HG03520 (cell line): ENCODE measurements around the gene MGAT4D.
"Not testable (repeated sequence)": the region's sequence is repeated elsewhere in the genome, so short reads cannot be mapped to it uniquely, and the experiment has no call there.

ENCODE experiments used
- ATAC-seq: cut with Tn5 transposase; IDR thresholded peaks from one replicate; pipeline ENCODE4 v1.9.1; 2021; ENCODE audit warnings: mild to moderate bottlenecking, moderate library complexity; ENCODE audit not compliant: unreplicated experiment

Gene MGAT4D

DNA sequence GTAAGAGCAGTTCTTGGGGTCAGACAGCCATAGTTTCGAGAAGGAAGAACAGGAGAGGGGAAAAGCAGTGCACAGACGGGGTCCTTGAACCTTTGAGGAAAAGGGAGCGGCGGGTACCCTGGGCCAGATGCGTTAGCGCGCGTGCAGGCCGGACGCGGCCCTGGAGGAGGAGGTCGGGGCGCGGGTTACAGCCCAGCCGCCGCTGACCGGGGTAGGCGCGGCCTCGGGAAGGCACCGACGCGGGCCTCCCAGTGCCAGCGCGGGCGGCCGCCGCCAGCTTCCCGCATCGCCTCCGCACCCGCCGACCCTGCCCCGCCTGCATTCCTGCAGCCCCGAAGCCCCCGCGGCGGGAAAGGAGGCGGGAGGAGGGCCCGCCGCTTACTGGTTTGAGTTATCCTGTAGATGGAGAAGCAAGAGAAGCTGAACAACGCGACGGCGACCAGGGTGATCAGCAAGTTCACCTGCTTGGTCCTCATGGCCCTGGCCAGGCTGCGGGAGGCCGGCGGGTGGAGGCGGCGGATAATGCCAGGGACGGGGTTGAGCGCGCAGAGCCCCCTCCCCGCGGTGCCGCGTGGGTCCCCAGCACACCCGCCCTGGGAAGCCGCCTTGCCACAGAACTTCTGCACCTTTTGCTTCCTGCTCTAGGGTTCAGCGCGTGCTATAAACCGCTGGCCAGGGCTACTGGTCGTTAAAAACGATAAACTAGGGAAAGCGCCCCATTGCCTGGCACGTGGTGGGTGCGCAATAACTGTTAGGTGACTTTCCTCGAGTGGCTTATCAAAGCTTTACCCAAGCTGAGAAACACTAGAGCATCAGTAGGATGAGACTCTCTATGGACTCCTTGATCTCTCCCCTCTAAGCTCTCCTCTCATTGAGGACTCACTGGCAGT lies at the start of gene MGAT4D:
MGAT4D (minus strand) TSS at position 547 of the 890 bp plus-strand sequence; CDS start at position 476, 71 bp downstream.
- no peak for ATAC-seq

- no peak for ATAC-seq
These were observed 35.9 kb upstream of the MGAT4D start for GRCh38 chr4:140533951-140534480.

GRCh38 chr4:140529434-140529833 lies 31.3 kb upstream of the MGAT4D start:
- no peak for ATAC-seq

- peak; percentile 100 for ATAC-seq
These were observed 26.0 kb upstream of the MGAT4D start, which contains the start of gene ELMOD2 for GRCh38 chr4:140523857-140524742. ELMOD2 (plus strand) TSS chr4:140524168; CDS start chr4:140525429, 1,261 bp downstream.

GRCh38 chr4:140523370-140523856 lies 25.3 kb upstream of the MGAT4D start:
- peak; percentile 6 for ATAC-seq

- ATAC-seq: no peak
These were observed 17.3 kb upstream of the MGAT4D start for GRCh38 chr4:140515423-140515822.

- ATAC-seq: not testable (repeated sequence)
These were observed 15.7 kb upstream of the MGAT4D start for GRCh38 chr4:140513765-140514164.

GRCh38 chr4:140504261-140504660 lies 6.2 kb upstream of the MGAT4D start:
- no peak for ATAC-seq

DNA sequence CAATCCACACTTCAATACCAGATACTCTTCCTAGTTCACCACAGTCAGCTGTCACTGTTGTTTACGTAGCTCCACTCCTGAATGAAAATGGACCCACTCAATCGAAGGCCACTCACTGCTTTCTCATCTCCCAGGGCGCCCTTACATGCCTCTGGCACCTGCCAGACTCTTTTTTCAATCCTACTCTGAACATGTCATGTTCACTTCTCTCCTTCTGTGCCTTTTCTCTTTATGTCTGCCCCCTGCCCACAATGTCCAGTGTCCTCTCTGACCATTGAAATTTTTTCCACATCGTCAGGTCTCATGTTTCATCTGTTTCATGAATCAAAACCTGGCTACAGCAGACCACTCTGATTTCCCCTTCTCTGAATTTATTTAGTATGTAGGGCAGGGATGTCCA lies 1.3 kb upstream of the MGAT4D start:
- no peak for ATAC-seq

DNA sequence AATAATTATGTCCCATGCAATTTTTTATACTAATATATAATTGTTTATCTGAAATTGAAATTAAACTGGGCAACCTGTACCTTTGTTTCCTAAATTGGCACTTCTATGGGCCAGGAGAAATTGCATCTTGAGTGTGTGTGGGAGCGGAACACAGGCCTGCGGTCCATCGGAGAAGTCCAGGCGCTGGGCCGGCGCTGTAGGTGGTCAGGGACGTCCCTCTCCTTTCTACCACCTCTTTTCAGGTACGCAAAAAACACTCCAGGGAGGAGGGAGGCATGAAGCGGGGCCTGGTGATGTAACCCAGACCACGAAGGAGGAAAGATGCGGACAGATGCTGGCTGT lies 717 bp downstream of the MGAT4D start:
- no peak for ATAC-seq

DNA sequence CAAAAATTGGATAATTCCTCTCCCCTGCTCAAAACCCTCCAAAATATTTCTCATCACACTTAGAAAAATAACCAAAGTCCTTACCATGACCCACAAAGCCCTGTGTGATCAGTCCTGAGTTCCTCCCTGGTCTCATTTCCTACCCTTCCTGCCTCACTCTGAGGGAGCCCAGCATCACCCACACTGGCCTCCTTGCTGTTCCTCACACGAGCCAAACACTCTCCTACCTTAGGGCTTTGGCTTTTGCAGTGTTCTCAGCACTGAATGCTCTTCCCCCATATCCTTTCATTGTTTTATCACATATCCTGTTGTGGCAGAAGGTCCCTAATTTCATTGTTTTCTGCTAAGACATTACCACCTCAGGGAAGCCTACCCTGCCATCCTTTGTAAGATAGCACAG lies 12.2 kb downstream of the MGAT4D start:
- ATAC-seq: no peak

- no peak for ATAC-seq
These were observed 14.6 kb downstream of the MGAT4D start for GRCh38 chr4:140483445-140483844.

DNA sequence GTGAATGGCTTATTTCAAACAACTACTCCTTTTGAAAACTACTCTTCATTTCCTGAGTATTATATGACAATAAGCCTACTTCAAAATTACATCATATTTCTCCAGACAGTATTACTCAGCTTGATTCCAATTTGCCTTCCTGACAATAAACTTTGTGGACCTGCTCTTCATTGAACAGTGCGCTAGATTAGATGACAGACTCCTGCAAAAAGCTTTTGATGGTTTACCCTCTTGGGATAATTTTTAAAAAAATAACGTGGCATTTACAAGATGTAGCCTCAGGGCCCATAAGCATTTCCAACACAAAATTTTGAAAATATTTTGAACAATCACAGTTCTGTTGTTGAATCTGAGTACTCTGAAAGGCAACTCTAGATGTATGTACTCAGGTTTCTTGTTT lies 25.9 kb downstream of the MGAT4D start:
- no peak for ATAC-seq

DNA sequence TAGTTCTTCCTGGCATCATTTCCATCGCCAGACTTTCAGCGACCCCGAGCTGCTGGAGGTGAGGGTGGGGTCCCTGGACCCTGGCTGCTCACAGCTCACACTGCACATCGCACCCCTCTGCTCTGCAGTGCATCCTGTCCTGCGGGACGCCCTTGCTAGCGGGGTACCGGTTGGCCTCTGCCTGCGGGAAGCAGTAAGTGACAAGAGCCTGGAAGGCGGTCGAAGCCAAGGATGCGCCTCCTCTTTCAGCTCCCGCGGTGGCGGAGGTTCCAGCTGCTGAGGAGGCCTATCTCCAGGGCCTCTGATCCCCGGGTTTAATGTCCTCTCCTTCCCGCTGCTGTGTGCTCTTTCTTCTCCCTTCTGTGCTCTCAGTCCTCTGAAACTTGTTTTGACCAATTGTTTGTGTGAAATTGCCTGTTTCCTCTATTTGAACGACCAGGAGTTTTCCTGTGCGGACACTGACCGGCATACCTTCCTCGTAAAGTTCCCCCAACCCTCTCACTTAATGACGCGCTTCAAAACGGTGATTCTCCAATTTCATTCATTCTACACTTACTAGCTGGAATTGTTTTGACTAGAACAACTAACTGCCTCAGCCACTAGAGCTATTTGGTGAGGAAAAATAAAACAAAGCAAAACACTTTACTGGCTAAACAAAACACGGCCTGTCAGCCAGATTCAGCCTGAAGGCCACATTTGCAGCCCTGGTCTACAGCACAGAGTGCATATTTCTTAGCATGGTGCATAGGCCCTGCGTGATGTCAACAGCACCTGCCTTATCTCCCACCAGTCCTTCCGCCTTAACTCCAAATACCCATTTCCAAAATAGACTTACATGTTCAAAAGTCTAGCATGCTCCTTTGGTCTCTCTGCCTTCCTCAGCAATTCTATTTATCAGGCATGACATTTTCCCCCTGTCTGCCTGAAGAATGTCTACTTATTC lies 28.0 kb downstream of the MGAT4D start:
- no peak for ATAC-seq

DNA sequence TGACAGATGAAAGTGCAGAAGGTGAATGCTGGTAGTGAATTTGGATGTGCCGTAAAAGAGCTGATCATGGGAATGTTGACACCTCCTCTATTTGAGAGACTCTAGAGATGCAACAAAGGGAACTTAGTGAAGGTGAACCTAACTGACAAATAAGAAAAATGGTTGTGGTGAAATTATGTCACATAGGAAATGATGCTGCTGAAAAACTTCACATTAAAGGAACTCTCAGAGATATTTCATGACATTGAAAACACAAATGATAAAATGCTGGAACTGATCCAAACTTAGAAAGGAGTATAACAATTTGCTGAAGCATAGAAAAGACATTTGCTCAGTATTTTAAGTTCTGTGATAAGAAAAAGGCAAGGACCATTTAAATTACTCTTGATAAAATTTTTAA lies 31.9 kb downstream of the MGAT4D start:
- ATAC-seq: no peak

DNA sequence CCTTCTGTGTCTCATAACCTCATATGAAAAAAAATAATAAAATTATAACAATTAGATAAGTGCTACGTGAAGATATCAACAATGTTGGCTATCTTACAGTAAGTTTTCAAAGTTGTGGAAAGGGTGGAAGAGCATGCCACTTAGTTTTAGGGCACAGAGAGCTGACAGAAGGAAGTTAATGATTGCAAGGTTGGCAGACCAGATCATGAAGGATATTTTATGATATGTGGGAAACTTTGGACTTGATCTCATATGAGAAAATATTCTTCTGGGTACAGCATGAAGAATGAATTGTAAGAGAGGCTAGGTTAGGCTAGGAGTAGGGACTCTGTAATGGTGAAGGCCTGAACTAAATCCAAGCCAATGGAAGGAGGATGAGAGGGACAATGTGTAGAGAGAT lies 34.5 kb downstream of the MGAT4D start:
- no peak for ATAC-seq

DNA sequence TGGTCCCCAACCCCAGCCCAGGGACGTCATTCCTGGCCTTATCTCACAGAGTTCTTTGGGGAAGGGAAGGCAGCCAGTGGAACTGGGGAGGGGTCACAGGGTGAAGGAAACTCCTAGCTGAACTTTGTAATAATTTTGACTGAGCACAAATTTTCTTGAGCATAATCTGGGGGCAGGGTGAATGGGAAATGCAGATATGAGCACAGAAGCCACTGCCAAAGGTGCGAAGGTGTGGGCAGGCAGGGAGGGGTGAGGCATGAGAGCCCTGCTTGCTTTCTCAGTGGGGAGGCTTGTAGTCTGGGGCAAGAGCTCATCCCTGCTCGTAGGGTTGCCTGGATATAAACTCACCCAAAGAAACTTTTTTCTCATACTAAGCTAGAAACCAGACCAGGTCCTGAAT lies 34.9 kb downstream of the MGAT4D start:
- ATAC-seq: no peak

DNA sequence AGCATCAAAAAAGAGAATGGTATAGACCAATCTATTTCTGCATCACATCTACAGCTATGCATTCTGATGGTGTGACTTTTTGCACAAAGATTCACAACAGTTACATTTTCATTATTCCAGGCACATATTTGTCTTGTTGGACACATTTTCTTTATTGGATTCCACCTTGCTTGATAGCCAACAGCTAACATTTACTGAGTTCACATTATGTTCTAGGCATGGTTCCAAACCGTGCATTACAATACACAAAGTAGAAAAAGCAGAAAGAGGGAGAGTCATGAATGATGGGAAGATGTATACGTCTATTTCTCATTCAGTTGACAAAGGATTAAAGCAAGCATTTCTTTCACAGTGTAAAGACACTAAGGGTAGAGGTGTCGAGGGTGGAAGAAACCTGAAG lies 47.7 kb downstream of the MGAT4D start:
- ATAC-seq: no peak

- ATAC-seq: no peak
These were observed 49.3 kb downstream of the MGAT4D start for GRCh38 chr4:140448830-140449229.

DNA sequence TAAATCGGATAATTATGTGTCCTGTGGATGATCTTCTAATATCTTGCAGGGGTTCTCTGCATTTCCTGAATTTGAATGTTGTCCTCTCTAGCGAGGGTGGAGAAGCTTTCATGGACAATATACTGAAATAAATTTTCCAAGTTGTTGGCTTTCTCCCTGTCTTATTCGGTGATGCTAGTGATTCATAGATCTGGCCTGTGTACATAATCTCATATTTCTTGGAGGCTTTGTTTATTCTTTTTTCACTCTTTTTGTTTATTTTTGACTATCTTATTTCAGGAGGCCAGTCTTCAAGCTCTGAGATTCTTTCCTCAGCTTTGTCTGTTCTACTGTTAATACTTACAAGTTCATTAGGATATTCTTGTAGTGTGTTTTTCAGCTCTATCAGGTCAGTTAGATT lies 49.9 kb downstream of the MGAT4D start:
- ATAC-seq: no peak
